Muscle layer of duodenum (tissue), 2 donors: ENCODE data around the gene NPFF.

Experiments used
- H3K27ac ChIP-seq: one replicate; pipeline ENCODE4 v1.7.0; 2013; ENCODE audit warnings: mild to moderate bottlenecking, low read length
- H3K27me3 ChIP-seq: one replicate; pipeline ENCODE4 v1.7.0; 2013; ENCODE audit warnings: low read depth, mild to moderate bottlenecking, control low read depth, low read length
- H3K36me3 ChIP-seq, 2 donors: one replicate each; pipeline ENCODE4 v1.7.0; 2013; ENCODE audit warnings: low read length in 2 of 2, control low read depth in 1 of 2, mild to moderate bottlenecking in 1 of 2; ENCODE audit not compliant: insufficient read depth in 2 of 2, control insufficient read depth in 1 of 2
- H3K4me1 ChIP-seq, 2 donors: one replicate each; pipeline ENCODE4 v1.7.0; 2013; ENCODE audit warnings: low read length in 2 of 2, mild to moderate bottlenecking in 2 of 2, control low read depth in 1 of 2, moderate library complexity in 1 of 2; ENCODE audit not compliant: insufficient read depth in 2 of 2, control insufficient read depth in 1 of 2
- H3K4me3 ChIP-seq, 2 donors: one replicate each; pipeline ENCODE4 v1.7.0; 2013; ENCODE audit warnings: low read length in 2 of 2, low read depth in 1 of 2, mild to moderate bottlenecking in 1 of 2
- H3K9me3 ChIP-seq, 2 donors: one replicate each; pipeline ENCODE4 v1.7.0; 2013; ENCODE audit warnings: low read length in 2 of 2, control low read depth in 1 of 2, mild to moderate bottlenecking in 1 of 2; ENCODE audit not compliant: control insufficient read depth in 1 of 2
- donor health status: healthy.

Gene NPFF

DNA sequence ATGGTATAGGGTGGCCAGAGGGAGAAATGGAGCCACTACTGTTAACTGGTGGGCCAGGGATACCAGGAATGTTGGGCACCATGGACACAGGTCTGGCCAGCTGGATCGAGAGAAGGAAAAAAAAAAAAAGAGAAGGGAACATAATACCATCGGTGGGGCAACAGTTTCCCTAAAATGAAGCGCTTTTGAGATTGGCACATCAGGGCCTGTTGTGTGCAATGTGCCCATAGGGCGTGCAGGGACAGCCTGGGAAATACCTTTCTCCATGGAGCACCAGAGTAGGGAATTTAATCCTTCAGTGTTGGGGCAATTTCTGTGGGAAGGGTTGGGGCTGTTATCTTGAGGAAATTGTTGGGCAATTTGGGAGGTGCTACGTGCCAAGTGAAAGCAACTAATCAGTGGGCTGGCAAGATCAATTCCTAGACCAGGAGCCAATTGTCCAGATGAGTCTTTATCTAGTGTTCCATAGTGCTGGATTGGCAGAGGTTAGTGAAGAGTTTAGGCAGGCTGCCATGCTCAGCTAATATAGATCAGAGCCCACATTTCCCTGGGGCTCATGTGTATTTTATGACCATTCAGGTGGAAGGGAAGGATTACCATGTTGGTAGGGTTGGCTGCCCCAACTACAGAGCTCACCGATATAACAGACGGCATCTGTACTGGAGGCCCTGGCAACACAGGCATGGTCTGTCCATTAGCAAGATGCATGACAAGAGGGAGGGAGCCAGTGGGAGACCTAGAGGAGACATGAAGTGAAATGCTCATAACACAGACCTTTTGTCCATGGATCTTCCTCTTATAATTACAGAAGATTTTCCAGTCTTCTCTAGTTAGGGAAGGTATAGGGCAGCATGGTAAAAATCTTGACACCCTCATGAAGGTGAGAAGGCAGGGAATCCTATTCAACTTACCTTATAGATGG, 25.5 kb upstream of the NPFF start:
- no peak overlapping the region for H3K27ac ChIP-seq
- H3K9me3 ChIP-seq, result no peaks in the 10 kb centered on the region
- no peak overlapping the region for H3K4me3 ChIP-seq
- peaks cover 56 to 82% of the 10 kb centered on the region in 2 donors for H3K36me3 ChIP-seq
- no peaks in the 10 kb centered on the region for H3K27me3 ChIP-seq
- H3K4me1 ChIP-seq, result no peaks in the 10 kb centered on the region

GRCh38 chr12:53532021-53532420, 24.7 kb upstream of the NPFF start:
- H3K27me3 ChIP-seq, result no peaks in the 10 kb centered on the region
- no peak overlapping the region for H3K4me3 ChIP-seq
- H3K27ac ChIP-seq, result no peak overlapping the region
- H3K9me3 ChIP-seq, result no peaks in the 10 kb centered on the region
- peaks cover 51 to 76% of the 10 kb centered on the region in 2 donors for H3K36me3 ChIP-seq
- no peaks in the 10 kb centered on the region for H3K4me1 ChIP-seq

- peaks cover 47 to 71% of the 10 kb centered on the region in 2 donors for H3K36me3 ChIP-seq
- no peak overlapping the region for H3K4me3 ChIP-seq
- no peak overlapping the region for H3K27ac ChIP-seq
- H3K27me3 ChIP-seq, result no peaks in the 10 kb centered on the region
- H3K4me1 ChIP-seq, result no peaks in the 10 kb centered on the region
- H3K9me3 ChIP-seq, result no peaks in the 10 kb centered on the region
These were observed 23.6 kb upstream of the NPFF start for GRCh38 chr12:53530920-53531319.

DNA sequence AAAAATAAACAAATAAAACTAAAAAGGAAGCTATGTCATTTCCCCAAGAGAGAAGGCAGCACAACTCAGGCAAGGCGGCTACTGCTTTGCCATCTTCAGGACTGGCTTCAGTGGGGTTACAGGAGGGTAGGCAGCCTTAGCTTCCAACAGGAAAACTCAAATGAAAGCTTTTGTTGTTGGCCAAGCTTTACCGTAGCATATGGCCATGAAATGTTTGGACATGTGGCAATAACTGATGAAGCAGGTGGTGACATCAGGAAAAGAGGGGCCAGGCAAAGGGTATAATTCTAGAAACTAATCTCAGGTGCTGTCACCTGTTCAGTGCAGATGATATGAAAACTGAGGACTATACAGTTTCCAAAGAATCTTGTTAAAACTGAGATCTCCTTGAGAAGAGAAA, 22.8 kb upstream of the NPFF start:
- no peaks in the 10 kb centered on the region for H3K27me3 ChIP-seq
- H3K9me3 ChIP-seq, result no peaks in the 10 kb centered on the region
- no peak overlapping the region for H3K27ac ChIP-seq
- H3K4me3 ChIP-seq, result no peak overlapping the region
- no peaks in the 10 kb centered on the region for H3K4me1 ChIP-seq
- peaks cover 39 to 70% of the 10 kb centered on the region in 2 donors for H3K36me3 ChIP-seq

GRCh38 chr12:53524476-53524875, 17.2 kb upstream of the NPFF start:
- H3K27ac ChIP-seq, result no peak overlapping the region
- peaks cover 30 to 70% of the 10 kb centered on the region in 2 donors for H3K36me3 ChIP-seq
- H3K4me1 ChIP-seq, result no peaks in the 10 kb centered on the region
- H3K4me3 ChIP-seq, result no peak overlapping the region
- H3K9me3 ChIP-seq, result no peaks in the 10 kb centered on the region
- no peaks in the 10 kb centered on the region for H3K27me3 ChIP-seq

DNA sequence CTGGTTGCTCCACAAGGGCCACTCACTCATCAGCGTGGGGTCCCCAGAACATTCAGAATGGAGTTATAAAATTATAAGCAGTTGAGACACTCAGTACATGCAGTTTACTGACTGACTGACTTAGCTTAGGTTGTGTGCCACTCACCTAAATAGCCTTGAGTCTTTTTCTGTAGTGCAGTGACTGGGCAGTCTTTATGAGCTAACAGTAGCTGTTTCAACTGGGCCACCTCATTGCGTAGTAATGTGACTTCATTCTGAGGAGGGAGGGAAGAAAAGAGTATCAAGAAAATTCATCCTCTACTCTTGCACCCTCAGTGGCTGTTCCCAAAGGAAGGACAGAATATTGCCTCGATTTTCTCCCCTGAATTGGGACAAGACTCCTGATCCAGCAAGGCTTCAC, 15.8 kb upstream of the NPFF start:
- peaks cover 34 to 77% of the 10 kb centered on the region in 2 donors for H3K36me3 ChIP-seq
- no peaks in the 10 kb centered on the region for H3K9me3 ChIP-seq
- H3K4me3 ChIP-seq, result no peak overlapping the region
- H3K4me1 ChIP-seq, result no peaks in the 10 kb centered on the region
- H3K27ac ChIP-seq, result no peak overlapping the region
- H3K27me3 ChIP-seq, result no peaks in the 10 kb centered on the region

DNA sequence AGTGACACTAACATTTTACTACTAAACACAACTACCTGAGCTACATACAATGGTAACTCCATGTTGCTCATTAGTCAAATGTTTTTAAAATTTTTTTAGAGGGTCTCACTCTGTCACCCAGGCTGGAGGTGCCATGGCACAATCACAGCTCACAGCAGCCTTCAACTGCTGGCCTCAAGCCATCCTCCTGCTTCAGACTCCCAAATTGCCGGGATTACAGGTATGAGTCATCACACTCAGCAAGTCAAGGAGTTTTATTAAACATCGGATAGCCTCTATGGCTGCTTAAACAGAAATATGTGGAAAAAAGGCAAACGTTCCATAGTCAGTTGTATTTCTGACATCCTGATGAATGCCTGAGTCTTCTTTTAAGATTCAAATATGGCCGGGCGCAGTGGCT, 11.1 kb upstream of the NPFF start:
- no peaks in the 10 kb centered on the region for H3K27me3 ChIP-seq
- H3K9me3 ChIP-seq, result no peaks in the 10 kb centered on the region
- H3K36me3 ChIP-seq, result peaks cover 61 to 95% of the 10 kb centered on the region in 2 donors
- no peaks in the 10 kb centered on the region for H3K4me1 ChIP-seq
- H3K27ac ChIP-seq, result no peak overlapping the region
- H3K4me3 ChIP-seq, result no peak overlapping the region

DNA sequence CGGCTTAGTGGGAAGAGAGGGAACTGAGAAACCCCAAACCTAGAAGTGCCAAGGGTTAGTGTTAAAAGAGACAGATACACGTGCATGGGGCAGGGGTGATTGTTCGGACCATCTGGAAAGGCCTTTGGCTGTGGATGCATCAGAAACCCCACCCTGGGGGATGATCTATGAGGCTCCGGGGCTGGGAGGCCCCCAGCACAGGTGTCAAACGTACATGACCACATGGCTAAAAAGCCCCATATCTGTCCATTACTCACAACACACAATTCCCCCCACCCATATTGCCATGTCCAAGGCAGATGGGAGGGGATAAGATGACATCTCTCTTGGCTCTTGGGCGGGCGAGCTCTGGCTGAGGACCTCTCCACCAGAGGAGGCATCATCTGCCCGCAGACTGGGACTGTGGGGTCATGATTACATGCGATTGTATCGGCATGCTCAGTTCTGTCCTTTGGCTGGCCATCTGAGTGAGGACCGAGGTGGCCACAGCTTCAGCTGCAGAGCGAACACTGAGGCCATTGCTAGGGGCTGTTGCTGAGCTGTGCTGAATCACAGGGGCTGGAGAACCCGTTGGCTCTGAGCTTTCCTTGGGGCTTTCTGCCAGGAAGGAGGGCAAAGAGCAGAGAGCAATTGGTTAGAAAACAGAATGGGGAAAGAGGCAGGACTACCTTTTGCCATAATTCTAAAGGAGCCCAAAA, 9.6 kb upstream of the NPFF start:
- H3K4me3 ChIP-seq, result no peak overlapping the region
- H3K27ac ChIP-seq, result no peak overlapping the region
- no peaks in the 10 kb centered on the region for H3K4me1 ChIP-seq
- H3K9me3 ChIP-seq, result no peaks in the 10 kb centered on the region
- H3K36me3 ChIP-seq, result peaks cover 64 to 94% of the 10 kb centered on the region in 2 donors
- H3K27me3 ChIP-seq, result no peaks in the 10 kb centered on the region

DNA sequence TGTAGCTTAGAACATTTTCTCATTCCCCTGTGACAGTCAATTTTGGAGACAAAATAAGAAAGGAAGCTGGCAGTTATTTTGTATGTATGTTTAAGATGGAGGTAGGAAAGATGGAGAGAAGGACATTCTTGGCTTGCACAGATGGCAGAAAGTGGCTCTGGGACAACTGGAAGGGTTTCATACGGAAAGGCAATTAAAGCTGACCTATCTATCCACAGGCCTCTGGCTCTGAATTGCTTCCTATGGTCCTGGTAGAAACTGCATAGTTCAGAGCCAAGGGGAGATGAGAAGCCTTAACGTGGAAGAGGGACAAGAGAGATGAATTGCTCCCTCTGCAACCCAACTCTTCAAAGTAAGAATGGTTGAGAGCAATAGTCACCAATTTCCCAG, 8.0 kb upstream of the NPFF start:
- Histone ChIP-seq H3K4me1 (no peaks in the 10 kb centered on the region), H3K36me3 (peaks cover 62 to 94% of the 10 kb centered on the region in 2 donors), H3K4me3 (no peak overlapping the region), H3K27me3 (no peaks in the 10 kb centered on the region), H3K9me3 (no peaks in the 10 kb centered on the region), H3K27ac (no peak overlapping the region)

DNA sequence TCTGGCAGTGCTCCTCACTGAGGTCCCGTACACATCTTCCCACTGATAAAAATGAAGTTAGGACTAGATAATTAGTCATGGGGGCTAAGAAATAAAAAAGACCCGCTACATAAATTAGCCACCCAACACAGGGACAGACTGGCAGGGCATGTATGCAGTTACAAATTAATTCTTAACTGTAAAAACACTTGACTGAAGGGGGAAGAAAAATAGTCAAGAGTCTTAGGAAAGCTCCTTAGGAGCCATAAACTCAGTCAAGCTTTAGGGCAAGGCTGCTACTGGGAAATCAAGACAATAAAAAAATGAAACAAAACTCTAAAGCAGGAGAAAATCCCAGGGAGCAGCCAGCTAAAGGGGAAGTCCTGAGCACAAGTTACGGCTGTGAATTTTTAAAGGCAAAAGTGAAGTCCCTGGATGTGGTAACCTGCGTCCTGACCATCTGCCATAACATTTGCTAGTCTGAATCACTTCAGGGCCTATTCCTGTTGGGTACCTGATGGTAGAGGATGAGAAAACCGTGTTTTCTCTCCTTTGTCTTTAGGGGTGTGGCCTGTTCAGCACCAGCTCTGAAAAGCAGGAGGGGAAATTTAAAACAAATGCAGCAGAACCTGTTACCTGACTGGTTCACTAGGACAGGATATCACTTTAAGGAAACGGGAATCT, 7.5 kb upstream of the NPFF start:
- no peaks in the 10 kb centered on the region for H3K9me3 ChIP-seq
- no peaks in the 10 kb centered on the region for H3K27me3 ChIP-seq
- no peak overlapping the region for H3K27ac ChIP-seq
- no peaks in the 10 kb centered on the region for H3K4me1 ChIP-seq
- H3K36me3 ChIP-seq, result peaks cover 62 to 92% of the 10 kb centered on the region in 2 donors
- H3K4me3 ChIP-seq, result no peak overlapping the region

- peaks cover 62 to 83% of the 10 kb centered on the region in 2 donors for H3K36me3 ChIP-seq
- H3K4me1 ChIP-seq, result peaks cover 0 to 2% of the 10 kb centered on the region in 2 donors
- no peak overlapping the region for H3K27ac ChIP-seq
- no peaks in the 10 kb centered on the region for H3K27me3 ChIP-seq
- H3K9me3 ChIP-seq, result no peaks in the 10 kb centered on the region
- H3K4me3 ChIP-seq, result no peak overlapping the region
These were observed 6.6 kb upstream of the NPFF start for GRCh38 chr12:53513712-53514410.
